Measurements from ENCODE around the gene NEXMIF. TPM values are rescaled to one million over a fixed set of nuclear protein-coding genes. Genes with fewer than 3 reads are reported as not detected.

NEXMIF gene
- 1.7 and 3.7 TPM in 2 replicates for polyA plus RNA-seq

GRCh38 chrX:74925225-74926088 lies at the start of gene NEXMIF:
Gene NEXMIF, minus strand, starts transcription at chrX:74925452.

Other genes with a start within 250 kb of the NEXMIF start
- gene ABCB7, start 230.8 kb upstream of the NEXMIF start, polyA plus RNA-seq = 9.7 and 10.7 TPM in 2 replicates

All from Purkinje cell (primary cell).